ENCODE measurements around the gene RSPO4. TPM values are rescaled to one million over a fixed set of nuclear protein-coding genes. Genes with fewer than 3 reads are reported as not detected.

The RSPO4 gene
- total RNA-seq, 1 donor from 2014 or later, result 1.4 TPM

DNA sequence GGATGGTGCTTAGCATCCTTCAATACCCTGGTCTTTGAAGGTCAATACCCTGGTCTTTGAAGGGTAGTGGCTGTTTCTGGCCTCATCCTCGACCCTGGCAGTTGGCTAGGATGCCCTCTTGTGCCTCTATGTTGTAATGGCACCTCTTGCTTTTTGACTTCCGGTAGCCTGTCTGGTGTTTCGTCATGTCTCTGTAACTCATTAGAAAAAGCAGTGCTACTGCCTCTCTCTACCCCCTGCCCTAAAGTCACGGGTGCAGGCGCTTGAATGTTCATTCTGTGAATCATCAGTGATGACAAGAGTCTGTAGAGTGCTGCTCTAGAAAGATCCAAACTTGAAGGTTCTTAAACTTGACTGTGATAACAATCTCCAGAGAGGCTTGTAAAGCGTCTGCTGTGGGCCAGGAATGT is 28.3 kb downstream of the RSPO4 start:
- Histone ChIP-seq H3K27ac (no peak overlapping the region), H3K36me3 (no peaks in the 10 kb centered on the region), H3K4me1 (no peaks in the 10 kb centered on the region), H3K27me3 (no peaks in the 10 kb centered on the region), H3K9me3 (no peaks in the 10 kb centered on the region), H3K4me3 (no peak overlapping the region)
- no peak for DNase-seq (ENCODE audit: low spot score in 2 of 2)
- peak in 1 of 3 experiments; percentile 15 for TF ChIP-seq CTCF (IDR thresholded peaks at IDR 0.05)
- intact Hi-C loops (cut with DNase I), result no loop called here

- H3K36me3 ChIP-seq, result no peaks in the 10 kb centered on the region
- H3K4me1 ChIP-seq, result no peaks in the 10 kb centered on the region
- no peaks in the 10 kb centered on the region for H3K27me3 ChIP-seq
- no peaks in the 10 kb centered on the region for H3K9me3 ChIP-seq
- H3K4me3 ChIP-seq, result no peak overlapping the region
- no peak for TF ChIP-seq CTCF (IDR thresholded peaks at IDR 0.05)
- intact Hi-C loops (cut with DNase I), result no loop called here
- H3K27ac ChIP-seq, result no peak overlapping the region
- no peak for DNase-seq (ENCODE audit: low spot score in 2 of 2)
Measured at GRCh38 chr20:972256-972655, 29.9 kb downstream of the RSPO4 start.

GRCh38 chr20:971346-971745 is 30.8 kb downstream of the RSPO4 start:
- intact Hi-C loops (cut with DNase I), result no loop called here
- H3K36me3 ChIP-seq, result no peaks in the 10 kb centered on the region
- no peak for TF ChIP-seq CTCF (IDR thresholded peaks at IDR 0.05)
- no peak overlapping the region for H3K4me3 ChIP-seq
- DNase-seq (ENCODE audit: low spot score in 2 of 2), result no peak
- H3K4me1 ChIP-seq, result no peaks in the 10 kb centered on the region
- H3K27ac ChIP-seq, result no peak overlapping the region
- no peaks in the 10 kb centered on the region for H3K9me3 ChIP-seq
- no peaks in the 10 kb centered on the region for H3K27me3 ChIP-seq

- no peaks in the 10 kb centered on the region for H3K4me1 ChIP-seq
- H3K36me3 ChIP-seq, result no peaks in the 10 kb centered on the region
- no peak overlapping the region for H3K27ac ChIP-seq
- intact Hi-C loops (cut with DNase I), result no loop called here
- DNase-seq (ENCODE audit: low spot score in 2 of 2), result no peak
- TF ChIP-seq CTCF (IDR thresholded peaks at IDR 0.05), result no peak
- H3K27me3 ChIP-seq, result no peaks in the 10 kb centered on the region
- H3K9me3 ChIP-seq, result no peaks in the 10 kb centered on the region
- H3K4me3 ChIP-seq, result no peak overlapping the region
Measured at GRCh38 chr20:969868-970267, 32.2 kb downstream of the RSPO4 start.

DNA sequence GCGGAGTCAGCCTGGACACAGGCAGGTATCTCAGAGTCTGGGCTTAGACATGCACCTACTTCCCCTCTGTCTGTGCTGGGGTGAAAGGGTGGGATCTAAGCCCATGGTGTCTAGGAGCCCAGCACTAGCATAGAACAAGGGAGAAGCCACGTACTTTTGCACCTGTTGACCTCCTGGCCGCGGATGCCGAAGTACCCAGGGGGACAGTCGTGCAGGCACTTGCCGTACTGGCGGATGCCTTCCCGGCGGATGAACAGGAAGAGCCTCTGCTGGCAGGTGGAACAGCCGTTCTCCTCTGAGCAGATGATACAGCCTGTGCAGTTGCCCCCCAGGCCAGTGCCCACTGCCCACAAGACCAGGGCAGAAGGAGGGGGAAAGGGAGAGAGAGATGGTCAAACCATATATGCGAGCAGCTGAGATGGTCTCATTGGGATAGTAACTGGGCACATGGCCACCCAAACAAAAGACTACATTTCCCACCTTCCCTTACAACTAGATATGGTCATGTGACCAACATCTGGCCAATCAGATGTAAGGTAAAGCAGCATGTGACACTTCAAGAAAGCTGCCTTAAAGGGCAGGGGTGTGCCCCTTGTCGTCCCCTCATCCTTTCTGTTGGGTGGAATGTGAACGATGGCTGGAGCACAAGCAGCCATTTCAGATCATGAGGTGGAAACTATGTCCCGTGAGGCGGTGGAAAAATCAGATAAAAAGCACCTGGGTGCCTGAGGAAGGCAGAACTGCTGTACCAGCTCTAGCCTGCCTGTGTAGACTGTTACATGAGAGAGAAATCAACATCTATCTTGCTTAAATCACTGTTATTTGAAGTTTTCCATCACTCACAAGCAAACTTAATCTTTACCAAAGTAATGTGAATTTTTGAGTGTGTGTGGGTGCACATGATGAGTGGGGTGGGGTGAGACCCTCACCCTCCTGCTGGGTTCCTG is 34.0 kb downstream of the RSPO4 start:
- DNase-seq (ENCODE audit: low spot score in 2 of 2), result no peak
- intact Hi-C loops (cut with DNase I), result no loop called here
- Histone ChIP-seq H3K36me3 (no peaks in the 10 kb centered on the region), H3K4me3 (no peak overlapping the region), H3K27ac (no peak overlapping the region), H3K27me3 (no peaks in the 10 kb centered on the region), H3K9me3 (no peaks in the 10 kb centered on the region), H3K4me1 (no peaks in the 10 kb centered on the region)
- TF ChIP-seq CTCF (IDR thresholded peaks at IDR 0.05), result no peak
